IMR-90 (cell line): ENCODE measurements around the gene FLVCR2. TPM values are rescaled to one million over a fixed set of nuclear protein-coding genes. Genes with fewer than 3 reads are reported as not detected.

Source experiments
- ATAC-seq: fragments of 200-7000 bp; cut with Tn5 transposase; 2 replicates; pipeline ENCODE4 v1.9.1; 2020; ENCODE audit warnings: low read depth, mild to moderate bottlenecking, moderate library complexity
- BruUV-seq: library from RNA; stranded (reverse); fragments of 400-500 nt; replicated peaks from 2 replicates; lab custom pipeline; 2021; lab: Mats Ljungman, UMichigan
- CTCF ChIA-PET: fragments of 300-600 bp; formaldehyde crosslinking; extraction: SDS; loops from one replicate; lab custom pipeline; 2021; ENCODE audit warnings: antibody characterized with exemption; lab: Yijun Ruan, JAX
- POLR2A ChIA-PET: fragments of 300-600 bp; sonication (Branson Sonifier 250); formaldehyde crosslinking; loops from one replicate; lab custom pipeline; 2022; ENCODE audit warnings: antibody characterized with exemption; ENCODE audit not compliant: unreplicated experiment; lab: Charles Lee
- DNase-seq: peaks from one replicate; pipeline ENCODE4 v3.0.0; 2013
- H2AFZ ChIP-seq: replicated peaks from 2 replicates; pipeline ENCODE3; 2013; ENCODE audit warnings: low read length, mild to moderate bottlenecking; ENCODE audit not compliant: poor library complexity
- H2AK5ac ChIP-seq: 2 replicates; pipeline ENCODE4 v1.6.1; 2013; ENCODE audit warnings: low read depth, low read length, inconsistent platforms
- H2AK9ac ChIP-seq: replicated peaks from 2 replicates; pipeline ENCODE3; 2013; ENCODE audit warnings: mild to moderate bottlenecking, low read depth, low read length, moderate library complexity; ENCODE audit not compliant: poor library complexity
- H2BK120ac ChIP-seq: 2 replicates; pipeline ENCODE4 v1.6.1; 2013; ENCODE audit warnings: low read depth, low read length, inconsistent platforms
- H2BK15ac ChIP-seq: 3 replicates; pipeline ENCODE4 v1.6.1; 2013; ENCODE audit warnings: low read depth, low read length, inconsistent platforms
- H2BK20ac ChIP-seq: 2 replicates; pipeline ENCODE4 v1.6.1; 2013; ENCODE audit warnings: low read depth, mild to moderate bottlenecking, inconsistent platforms, low read length, moderate library complexity
- H2BK5ac ChIP-seq: 2 replicates; pipeline ENCODE4 v1.6.1; 2013; ENCODE audit warnings: mild to moderate bottlenecking, low read depth, low read length, inconsistent platforms; ENCODE audit not compliant: poor library complexity, severe bottlenecking
- H3K14ac ChIP-seq: replicated peaks from 2 replicates; pipeline ENCODE4 v1.6.1; 2013; ENCODE audit warnings: low read depth, low read length, inconsistent platforms
- H3K18ac ChIP-seq: 2 replicates; pipeline ENCODE4 v1.6.1; 2013; ENCODE audit warnings: low read depth, low read length, control low read depth
- H3K23ac ChIP-seq: 2 replicates; pipeline ENCODE4 v1.6.1; 2013; ENCODE audit warnings: low read depth, low read length, inconsistent platforms
- H3K27ac ChIP-seq: 2 replicates; pipeline ENCODE4 v1.5.1; 2013; ENCODE audit warnings: mild to moderate bottlenecking, control low read depth, low read length; ENCODE audit not compliant: insufficient read depth
- H3K27me3 ChIP-seq: 2 replicates; pipeline ENCODE4 v1.6.1; 2013; ENCODE audit warnings: low read length; ENCODE audit not compliant: control insufficient read depth, insufficient read depth
- H3K36me3 ChIP-seq: 2 replicates; pipeline ENCODE4 v1.6.1; 2013; ENCODE audit warnings: low read length, mixed read lengths; ENCODE audit not compliant: control insufficient read depth, insufficient read depth
- H3K4ac ChIP-seq: 2 replicates; pipeline ENCODE4 v1.6.1; 2013; ENCODE audit warnings: low read depth, low read length, inconsistent platforms
- H3K4me1 ChIP-seq: 2 replicates; pipeline ENCODE4 v1.6.1; 2013; ENCODE audit warnings: low read length, mixed read lengths; ENCODE audit not compliant: control insufficient read depth, insufficient read depth
- H3K4me2 ChIP-seq: 2 replicates; pipeline ENCODE4 v1.6.1; 2013; ENCODE audit warnings: low read depth, mild to moderate bottlenecking, control low read depth, low read length, moderate library complexity
- H3K4me3 ChIP-seq: 2 replicates; pipeline ENCODE4 v1.5.1; 2013; ENCODE audit warnings: low read depth, mild to moderate bottlenecking, control low read depth, low read length, moderate library complexity; ENCODE audit not compliant: insufficient read depth
- H3K56ac ChIP-seq: 2 replicates; pipeline ENCODE4 v1.6.1; 2013; ENCODE audit warnings: low read length, inconsistent platforms; ENCODE audit not compliant: insufficient read depth; ENCODE audit errors: extremely low read depth
- H3K79me1 ChIP-seq, 2 experiments: 2 replicates each; pipeline ENCODE4 v1.6.1; 2013; ENCODE audit warnings: low read length in 2 of 2, inconsistent platforms in 1 of 2, low read depth in 1 of 2
- H3K9ac ChIP-seq: 2 replicates; pipeline ENCODE4 v1.6.1; 2013; ENCODE audit warnings: low read depth, low read length, control low read depth
- H3K9me1 ChIP-seq: 2 replicates; pipeline ENCODE4 v1.6.1; 2013; ENCODE audit warnings: low read length, inconsistent platforms; ENCODE audit not compliant: insufficient read depth
- H3K9me3 ChIP-seq: 2 replicates; pipeline ENCODE4 v1.6.1; 2013; ENCODE audit warnings: low read length; ENCODE audit not compliant: control insufficient read depth, insufficient read depth
- H4K20me1 ChIP-seq: 2 replicates; pipeline ENCODE4 v1.6.1; 2013; ENCODE audit warnings: low read length, inconsistent platforms; ENCODE audit not compliant: insufficient read depth
- H4K5ac ChIP-seq: 2 replicates; pipeline ENCODE4 v1.6.1; 2013; ENCODE audit warnings: mild to moderate bottlenecking, low read depth, low read length, control low read depth
- H4K8ac ChIP-seq, 2 experiments: 2 replicates each; pipeline ENCODE4 v1.6.1; 2013; ENCODE audit warnings: low read depth in 2 of 2, low read length in 2 of 2, control low read depth in 1 of 2, inconsistent platforms in 1 of 2
- H4K91ac ChIP-seq: 2 replicates; pipeline ENCODE4 v1.6.1; 2013; ENCODE audit warnings: low read depth, low read length, inconsistent platforms; ENCODE audit not compliant: insufficient read depth
- CEBPB ChIP-seq: IDR thresholded peaks from 2 replicates; pipeline ENCODE4 v1.6.1; 2012; ENCODE audit warnings: low read depth, low read length, improper control_type of control experiment
- CTCF ChIP-seq: conservative IDR thresholded peaks from 2 replicates; pipeline ENCODE4 v1.5.1; 2012; ENCODE audit warnings: mild to moderate bottlenecking, low read depth, low read length, improper control_type of control experiment
- MAZ ChIP-seq: IDR thresholded peaks from 2 replicates; pipeline ENCODE4 v1.6.1; 2012; ENCODE audit warnings: low read depth, mild to moderate bottlenecking, low read length, improper control_type of control experiment, moderate library complexity, borderline replicate concordance
- POLR2A ChIP-seq: IDR thresholded peaks from 2 replicates; pipeline ENCODE4 v1.6.1; 2012; ENCODE audit warnings: mild to moderate bottlenecking, low read depth, low read length
- RFX5 ChIP-seq: IDR thresholded peaks from 2 replicates; pipeline ENCODE4 v1.8.0; 2012; ENCODE audit warnings: low read depth, mild to moderate bottlenecking, low read length, moderate library complexity
- USF2 ChIP-seq: fragments of 150-350 bp; IDR thresholded peaks from 2 replicates; pipeline ENCODE4 v1.6.1; 2017; ENCODE audit warnings: mild to moderate bottlenecking, antibody characterized with exemption, low read length, low read depth
- WGBS, 2 experiments: methylation state at CpG; one replicate each; pipeline versions ENCODE4 v1.1.5 to v1.1.7; 2013; ENCODE audit warnings: missing lambda C conversion rate in 2 of 2; ENCODE audit not compliant: insufficient read length in 1 of 2; ENCODE audit errors: extremely low coverage in 2 of 2; 5-methylcytosine and 5-hydroxymethylcytosine counted together
- dilution Hi-C: fragments of 300-500 bp; cut with HindIII; formaldehyde crosslinking; loops from one replicate; pipeline ENCODE4 v1.14.3; 2018; ENCODE audit warnings: low sequenced_read_pairs; ENCODE audit not compliant: unreplicated experiment
- in situ Hi-C: fragments of 300-500 bp; cut with MboI; formaldehyde crosslinking; loops from 3 replicates; pipeline ENCODE4 v1.14.3; 2019; ENCODE audit warnings: low sequenced_read_pairs, inconsistent platforms, mixed read lengths
- intact Hi-C: fragments of 100-400 bp; cut with micrococcal nuclease; formaldehyde crosslinking; loops from 2 replicates; pipeline ENCODE4 v1.10.0; 2022
- polyA plus RNA-seq, 3 experiments: library from polyadenylated mRNA; depleted of rRNA; stranded (reverse); fragments of >200 nt; gene quantifications; 2 replicates each; pipeline ENCODE4 v1.2.3, GENCODE V29; 2012; ENCODE audit warnings: low replicate concordance in 1 of 3
- total RNA-seq: library from RNA; depleted of rRNA; stranded (reverse); fragments of >200 nt; gene quantifications from 2 replicates; pipeline ENCODE4 v1.2.3, GENCODE V29; 2012

The FLVCR2 gene
- total and polyA plus RNA-seq, 2 of the 4 experiments (the other 2 are of a cell fraction) = 0.94 to 1.4 TPM

GRCh38 chr14:75636100-75636692, 57.8 kb downstream of the FLVCR2 start:
- H3K14ac ChIP-seq = 0 out of 2 replicates have a peak overlapping the region, but pooled peaks have one; percentile 45
- no peaks in the 10 kb centered on the region for H4K20me1 ChIP-seq
- dilution Hi-C loops (no loop called here), intact Hi-C loops (loop anchor here (5.0 kb wide), 1 partner anchor 39 kb away; no protein-coding TSS in a partner anchor), in situ Hi-C loops (no loop called here)
- no peaks in the 10 kb centered on the region for H3K36me3 ChIP-seq
- ATAC-seq = peak; percentile 87
- TF ChIP-seq USF2 (peak; percentile 72), CTCF (no peak), POLR2A (no peak), RFX5 (no peak), MAZ (no peak), CEBPB (no peak)
- 0 out of 2 replicates have a peak, but pooled peaks cover 6% of the 10 kb centered on the region for H3K9me1 ChIP-seq
- H3K9ac ChIP-seq = no peak overlapping the region
- no TSS peak for BruUV-seq
- no peak overlapping the region for H2AK5ac ChIP-seq
- H2BK20ac ChIP-seq = no peak overlapping the region
- H3K27me3 ChIP-seq = peaks cover 5% of the 10 kb centered on the region
- ChIA-PET POLR2A (no interaction called here), CTCF (interaction anchor here (0.6 kb wide), 1 partner anchor 13 kb away, joined by 3 read pairs; no protein-coding TSS in a partner anchor)
- H2AK9ac ChIP-seq = peak overlapping the region; percentile 45
- no peak overlapping the region for H4K91ac ChIP-seq
- H4K5ac ChIP-seq = no peak overlapping the region
- H3K9me3 ChIP-seq = no peaks in the 10 kb centered on the region
- no peak overlapping the region for H2BK15ac ChIP-seq
- no peak overlapping the region for H4K8ac ChIP-seq
- H3K4me2 ChIP-seq = no peak overlapping the region
- no peak overlapping the region for H2BK120ac ChIP-seq
- no peak overlapping the region for H3K56ac ChIP-seq
- H3K4ac ChIP-seq = no peak overlapping the region
- no peak overlapping the region for H3K27ac ChIP-seq
- H2BK5ac ChIP-seq = no peak overlapping the region
- no peak overlapping the region for H3K23ac ChIP-seq
- H3K4me1 ChIP-seq = peaks cover 2% of the 10 kb centered on the region; the same call in 1 of the 2 replicates
- H3K79me1 ChIP-seq = no peaks in the 10 kb centered on the region
- no peak overlapping the region for H3K4me3 ChIP-seq
- peak; percentile 32 for DNase-seq
- H3K18ac ChIP-seq = no peak overlapping the region
- peak overlapping the region; percentile 68 for H2AFZ ChIP-seq
- 60% methylated on average over 5 of the region's 13 CpGs; no CpG with 5 or more reads in 1 of the 2 experiments for WGBS, 2 experiments
